Erythroblast (primary cell): Measurements from ENCODE around the gene CCNC.

ENCODE experiments used
- GATA1 ChIP-seq: IDR thresholded peaks from 2 replicates; pipeline ENCODE4 v1.6.1; 2011; ENCODE audit warnings: low read depth, mild to moderate bottlenecking, control low read depth, low read length, moderate library complexity
- POLR2A ChIP-seq: IDR thresholded peaks from 2 replicates; pipeline ENCODE4 v1.6.1; 2011; ENCODE audit warnings: mild to moderate bottlenecking, low read length

GRCh38 chr6:99613705-99614429, 45.4 kb upstream of the CCNC start:
- no peak for TF ChIP-seq POLR2A
- TF ChIP-seq GATA1: no peak
